Lower lobe of right lung (tissue), 2 donors: ENCODE measurements around the gene UBE2H. TPM values are rescaled to one million over a fixed set of nuclear protein-coding genes. Genes with fewer than 3 reads are reported as not detected.

ENCODE experiments used
- ATAC-seq, 2 donors: fragments of 200-7000 bp; cut with Tn5 transposase; one replicate each; pipeline ENCODE4 v1.9.1; 2020 to 2022; ENCODE audit warnings: mild to moderate bottlenecking in 2 of 2, moderate library complexity in 2 of 2
- DNase-seq: peaks from one replicate; pipeline ENCODE4 v3.0.0-alpha.2; 2020
- H3K27ac ChIP-seq: fragments of 200-600 bp; one replicate; pipeline ENCODE4 v1.8.0; 2022
- H3K27me3 ChIP-seq: fragments of 200-600 bp; one replicate; pipeline ENCODE4 v1.8.0; 2022; ENCODE audit warnings: low read depth
- H3K36me3 ChIP-seq: fragments of 200-600 bp; one replicate; pipeline ENCODE4 v1.8.0; 2022; ENCODE audit warnings: mild to moderate bottlenecking
- H3K4me1 ChIP-seq: fragments of 200-600 bp; one replicate; pipeline ENCODE4 v1.8.0; 2022
- H3K4me3 ChIP-seq: fragments of 200-600 bp; one replicate; pipeline ENCODE4 v1.8.0; 2022; ENCODE audit warnings: mild to moderate bottlenecking
- H3K9me3 ChIP-seq: fragments of 200-600 bp; one replicate; pipeline ENCODE4 v1.8.0; 2022
- CTCF ChIP-seq: fragments of 200-600 bp; IDR thresholded peaks from one replicate; pipeline ENCODE4 v1.8.0; 2022; ENCODE audit warnings: antibody characterized with exemption, mild to moderate bottlenecking
- intact Hi-C: fragments of 100-400 bp; cut with DNase I; formaldehyde crosslinking; loops from one replicate; pipeline ENCODE4 v1.11.0; 2022
- total RNA-seq: library from RNA; stranded (reverse); fragmentation: NEBNext Ultra II Directional; extraction: Animal tissue kit (Norgen Biotek cat#: 25700); gene quantifications from one replicate; pipeline ENCODE4 v1.2.1, GENCODE V29; 2021
- donor health status: DM: no; HTN: yes; CAD: no; lungs with severe emphysema.

UBE2H gene
- total RNA-seq, 1 donor from 2014 or later: 76.7 TPM

- DNase-seq: no peak
- H3K4me1 ChIP-seq: peaks cover 50% of the 10 kb centered on the region
These were observed 6.5 kb downstream of the UBE2H start for GRCh38 chr7:129946282-129946681.

DNA sequence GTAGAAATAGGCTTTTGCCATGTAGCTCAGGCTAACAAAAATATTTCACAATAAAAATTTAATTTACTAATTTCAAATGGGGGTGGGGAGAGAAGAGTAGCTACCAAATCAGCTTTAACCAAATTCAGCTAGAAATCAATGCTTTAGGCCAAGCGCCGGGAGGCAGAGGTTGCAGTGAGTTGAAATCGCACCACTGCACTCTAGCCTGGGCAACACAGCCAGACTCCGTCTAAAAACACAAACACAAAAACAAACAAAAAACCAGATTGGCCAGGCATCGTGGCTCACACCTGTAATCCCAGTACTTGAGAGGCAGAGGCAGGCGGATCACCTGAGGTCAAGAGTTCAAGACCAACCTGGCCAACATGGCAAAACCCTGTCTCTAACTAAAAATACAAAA lies 9.4 kb downstream of the UBE2H start:
- Histone ChIP-seq H3K27ac (no peak overlapping the region), H3K4me3 (no peak overlapping the region), H3K27me3 (no peaks in the 10 kb centered on the region), H3K4me1 (peaks cover 23% of the 10 kb centered on the region), H3K36me3 (no peaks in the 10 kb centered on the region), H3K9me3 (no peaks in the 10 kb centered on the region)
- ATAC-seq: no peak
- intact Hi-C loops: no loop called here
- no peak for TF ChIP-seq CTCF
- DNase-seq: no peak

More at GRCh38 chr7:129946282-129946681, 6.5 kb downstream of the UBE2H start:
- no peak for TF ChIP-seq CTCF
- Histone ChIP-seq H3K4me3 (no peak overlapping the region), H3K36me3 (no peaks in the 10 kb centered on the region), H3K27me3 (no peaks in the 10 kb centered on the region), H3K9me3 (no peaks in the 10 kb centered on the region), H3K27ac (no peak overlapping the region)
- intact Hi-C loops: no loop called here
- no peak for ATAC-seq

GRCh38 chr7:129940329-129940728 lies 12.4 kb downstream of the UBE2H start:
- Histone ChIP-seq H3K4me3 (no peak overlapping the region), H3K36me3 (peaks cover 6% of the 10 kb centered on the region), H3K27me3 (no peaks in the 10 kb centered on the region), H3K4me1 (no peaks in the 10 kb centered on the region), H3K27ac (no peak overlapping the region), H3K9me3 (no peaks in the 10 kb centered on the region)
- DNase-seq (no peak), ATAC-seq (no peak)
- intact Hi-C loops: no loop called here
- TF ChIP-seq CTCF: no peak

DNA sequence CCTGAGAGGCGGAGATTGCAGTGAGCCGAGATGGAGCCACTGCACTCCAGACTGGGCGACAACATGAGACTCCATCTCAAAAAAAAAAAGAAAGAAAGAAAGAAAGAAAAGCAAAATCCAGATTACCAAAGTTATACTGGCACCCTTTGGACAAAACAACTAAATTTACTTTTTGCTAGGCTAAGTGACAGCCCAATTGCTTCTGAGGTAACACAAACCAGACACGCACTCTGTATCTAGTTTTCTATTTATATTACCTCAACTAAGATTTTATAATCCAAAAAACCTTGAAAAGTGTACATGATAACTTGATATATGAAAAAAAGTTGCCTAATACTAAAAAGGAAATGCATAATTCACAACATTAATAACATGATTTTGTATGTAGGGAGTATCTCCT lies 12.9 kb downstream of the UBE2H start:
- Histone ChIP-seq H3K27me3 (no peaks in the 10 kb centered on the region), H3K4me3 (no peak overlapping the region), H3K36me3 (peaks cover 8% of the 10 kb centered on the region), H3K9me3 (no peaks in the 10 kb centered on the region), H3K4me1 (no peaks in the 10 kb centered on the region), H3K27ac (no peak overlapping the region)
- intact Hi-C loops: no loop called here
- TF ChIP-seq CTCF: no peak
- no peak for DNase-seq
- no peak for ATAC-seq

GRCh38 chr7:129933627-129934026 lies 19.1 kb downstream of the UBE2H start:
- H3K4me3 ChIP-seq: no peak overlapping the region
- intact Hi-C loops: no loop called here
- ATAC-seq (no peak), DNase-seq (no peak)
- H3K27me3 ChIP-seq: no peaks in the 10 kb centered on the region
- no peak for TF ChIP-seq CTCF
- no peak overlapping the region for H3K27ac ChIP-seq
- no peaks in the 10 kb centered on the region for H3K4me1 ChIP-seq
- H3K9me3 ChIP-seq: no peaks in the 10 kb centered on the region
- peaks cover 30% of the 10 kb centered on the region for H3K36me3 ChIP-seq

DNA sequence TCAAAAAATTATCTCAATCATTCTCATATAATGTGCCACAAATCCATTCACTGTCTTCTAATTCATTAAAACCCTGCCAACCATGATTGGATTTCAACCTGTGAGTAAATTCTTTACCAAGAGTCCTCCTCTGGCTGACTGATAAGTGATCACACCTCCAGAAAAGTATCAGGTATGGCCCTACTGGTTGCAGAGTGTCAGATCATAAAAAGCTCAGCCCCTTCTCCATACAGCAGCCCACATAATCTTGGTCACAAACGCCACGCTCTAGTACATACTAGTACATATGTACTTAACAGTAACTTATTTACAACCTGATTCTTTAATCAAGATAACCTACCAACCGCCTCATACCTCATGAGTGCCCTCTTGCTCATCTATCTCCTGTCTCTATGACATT lies 26.1 kb downstream of the UBE2H start:
- no peak for TF ChIP-seq CTCF
- DNase-seq (no peak), ATAC-seq (no peak)
- H3K27me3 ChIP-seq: no peaks in the 10 kb centered on the region
- peaks cover 20% of the 10 kb centered on the region for H3K4me1 ChIP-seq
- H3K4me3 ChIP-seq: no peak overlapping the region
- H3K9me3 ChIP-seq: no peaks in the 10 kb centered on the region
- intact Hi-C loops: no loop called here
- H3K27ac ChIP-seq: no peak overlapping the region
- H3K36me3 ChIP-seq: peaks cover 37% of the 10 kb centered on the region
